Keratinocyte (primary cell): Measurements from ENCODE around the gene DSEL. TPM values are rescaled to one million over a fixed set of nuclear protein-coding genes. Genes with fewer than 3 reads are reported as not detected.
A peak's percentile ranks its signal among the peaks of the same experiment; 100 is the strongest.

ENCODE experiments used
- DNase-seq: peaks from one replicate; pipeline ENCODE4 v3.0.0-alpha.2; 2011; ENCODE audit warnings: low read depth, missing footprints, low spot score
- FAIRE-seq: peaks from 2 replicates; lab custom pipeline; 2011; peaks lifted over from hg19 to GRCh38; lab: Jason Lieb, UNC
- H2AFZ ChIP-seq: 2 replicates; pipeline ENCODE4 v1.6.0; 2012; ENCODE audit warnings: low read length, control low read depth, inconsistent platforms; ENCODE audit not compliant: control insufficient read depth
- H3K27ac ChIP-seq: 2 replicates; pipeline ENCODE4 v1.5.1; 2011; ENCODE audit warnings: low read length; ENCODE audit not compliant: control insufficient read depth, insufficient read depth
- H3K27me3 ChIP-seq: 3 replicates; pipeline ENCODE4 v1.6.0; 2011; ENCODE audit warnings: low read length; ENCODE audit not compliant: control insufficient read depth, insufficient read depth; ENCODE audit errors: extremely low read depth
- H3K36me3 ChIP-seq, 2 experiments: 2 replicates in 1 of 2; 3 replicates in 1 of 2; pipeline ENCODE4 v1.5.1; 2011; ENCODE audit warnings: low read length in 2 of 2, mild to moderate bottlenecking in 1 of 2; ENCODE audit not compliant: control insufficient read depth in 2 of 2, insufficient read depth in 2 of 2; ENCODE audit errors: extremely low read depth in 1 of 2
- H3K4me1 ChIP-seq: 3 replicates; pipeline ENCODE4 v1.5.1; 2011; ENCODE audit warnings: low read length; ENCODE audit not compliant: control insufficient read depth, insufficient read depth; ENCODE audit errors: extremely low read depth
- H3K4me2 ChIP-seq: 3 replicates; pipeline ENCODE4 v1.6.0; 2011; ENCODE audit warnings: low read depth, low read length; ENCODE audit not compliant: control insufficient read depth, insufficient read depth; ENCODE audit errors: extremely low read depth
- H3K4me3 ChIP-seq, 3 experiments: fragments of 200-600 bp in 1 of 3; sonication (generic) in 1 of 3; 2 replicates in 2 of 3; 3 replicates in 1 of 3; pipeline ENCODE4 v1.5.1; 2011 to 2016; ENCODE audit warnings: low read length in 3 of 3, mild to moderate bottlenecking in 3 of 3, control low read depth in 2 of 3, inconsistent platforms in 1 of 3, low read depth in 1 of 3, mixed read lengths in 1 of 3, mixed run types in 1 of 3, moderate library complexity in 1 of 3; ENCODE audit not compliant: control insufficient read depth in 2 of 3, insufficient read depth in 2 of 3; ENCODE audit errors: extremely low read depth in 1 of 3
- H3K79me2 ChIP-seq: 2 replicates; pipeline ENCODE4 v1.6.0; 2012; ENCODE audit warnings: low read length; ENCODE audit not compliant: control insufficient read depth, insufficient read depth
- H3K9ac ChIP-seq: 3 replicates; pipeline ENCODE4 v1.6.0; 2011; ENCODE audit warnings: low read length; ENCODE audit not compliant: control insufficient read depth, insufficient read depth; ENCODE audit errors: extremely low read depth
- H3K9me1 ChIP-seq: 3 replicates; pipeline ENCODE4 v1.6.0; 2011; ENCODE audit warnings: low read length; ENCODE audit not compliant: control insufficient read depth, insufficient read depth; ENCODE audit errors: extremely low read depth
- H3K9me3 ChIP-seq: 2 replicates; pipeline ENCODE4 v1.5.1; 2012; ENCODE audit warnings: low read depth, low read length; ENCODE audit not compliant: control insufficient read depth
- H4K20me1 ChIP-seq: 3 replicates; pipeline ENCODE4 v1.6.0; 2011; ENCODE audit warnings: low read length; ENCODE audit not compliant: control insufficient read depth, insufficient read depth; ENCODE audit errors: extremely low read depth
- CTCF ChIP-seq, 3 experiments: IDR thresholded peaks in 1 of 3; conservative IDR thresholded peaks in 1 of 3; optimal IDR thresholded peaks in 1 of 3; 2 replicates in 2 of 3; 3 replicates in 1 of 3; pipeline versions ENCODE3 to v1.5.1; 2011; ENCODE audit warnings: low read length in 3 of 3, mild to moderate bottlenecking in 3 of 3, moderate library complexity in 2 of 3, control low read depth in 1 of 3, inconsistent platforms in 1 of 3; ENCODE audit not compliant: insufficient read depth in 2 of 3; ENCODE audit errors: extremely low read depth in 1 of 3
- EZH2 ChIP-seq: IDR thresholded peaks from one replicate; pipeline ENCODE4 v1.6.1; 2012; ENCODE audit warnings: inconsistent platforms, mild to moderate bottlenecking, low read length, moderate library complexity
- dilution Hi-C: fragments of 300-500 bp; cut with MboI; formaldehyde crosslinking; loops from one replicate; pipeline ENCODE4 v1.7.0; 2020; ENCODE audit warnings: low sequenced_read_pairs; ENCODE audit not compliant: extremely low pct_ligation_motif_present
- polyA plus RNA-seq, 5 experiments: library from polyadenylated mRNA; depleted of rRNA in 3 of 5; stranded (reverse) in 3 of 5; stranded (forward) in 1 of 5; unstranded in 1 of 5; fragments of >200 nt; gene quantifications; 1 replicate in 1 of 5; 2 replicates in 3 of 5; 3 replicates in 1 of 5; pipeline versions ENCODE4 v1.2.1 to v1.2.3, GENCODE V29; 2011 to 2012; ENCODE audit warnings: missing spikeins in 2 of 5, low read depth in 1 of 5, low replicate concordance in 1 of 5

Gene DSEL
- polyA plus RNA-seq, 1 donor (not counting 4 experiments of a cell fraction or from before 2014, with no cell fraction given), result 3.4 TPM

- Histone ChIP-seq H3K79me2 (no peaks in the 10 kb centered on the region), H3K27ac (no peak overlapping the region), H3K4me2 (no peak overlapping the region), H2AFZ (no peak overlapping the region), H3K36me3 (no peaks in the 10 kb centered on the region), H3K4me3 (no peak overlapping the region), H3K4me1 (no peaks in the 10 kb centered on the region), H3K9me1 (no peaks in the 10 kb centered on the region), H4K20me1 (no peaks in the 10 kb centered on the region), H3K27me3 (no peaks in the 10 kb centered on the region), H3K9ac (no peak overlapping the region), H3K9me3 (no peaks in the 10 kb centered on the region)
- dilution Hi-C loops, result no loop called here
- TF ChIP-seq CTCF (optimal IDR thresholded peaks at IDR 0.05 in 1 of 3, IDR thresholded peaks at IDR 0.05 in 1 of 3, conservative IDR thresholded peaks at IDR 0.05 in 1 of 3; ENCODE audit: extremely low read depth in 1 of 3, insufficient read depth in 2 of 3, low read length in 3 of 3), result no peak
- no peak for TF ChIP-seq EZH2
- DNase-seq (no peak), FAIRE-seq (no peak)
Observed at GRCh38 chr18:67467188-67467587, 49.3 kb downstream of the DSEL start.

- no peak overlapping the region for H3K4me3 ChIP-seq
- dilution Hi-C loops, result no loop called here
- no peak for DNase-seq
- no peaks in the 10 kb centered on the region for H4K20me1 ChIP-seq
- no peak overlapping the region for H3K4me2 ChIP-seq
- no peak overlapping the region for H3K9ac ChIP-seq
- H3K9me1 ChIP-seq, result no peaks in the 10 kb centered on the region
- no peak overlapping the region for H2AFZ ChIP-seq
- H3K9me3 ChIP-seq, result no peaks in the 10 kb centered on the region
- no peak for FAIRE-seq
- H3K27me3 ChIP-seq, result no peaks in the 10 kb centered on the region
- H3K27ac ChIP-seq, result no peak overlapping the region
- H3K4me1 ChIP-seq, result no peaks in the 10 kb centered on the region
- H3K36me3 ChIP-seq, result no peaks in the 10 kb centered on the region
- H3K79me2 ChIP-seq, result no peaks in the 10 kb centered on the region
- no peak for TF ChIP-seq EZH2
Observed at GRCh38 chr18:67464499-67464898, 52.0 kb downstream of the DSEL start.

GRCh38 chr18:67463829-67464228, 52.7 kb downstream of the DSEL start:
- Histone ChIP-seq H3K4me2 (no peak overlapping the region), H3K27me3 (no peaks in the 10 kb centered on the region), H2AFZ (no peak overlapping the region), H4K20me1 (no peaks in the 10 kb centered on the region), H3K9me1 (no peaks in the 10 kb centered on the region), H3K27ac (no peak overlapping the region), H3K36me3 (no peaks in the 10 kb centered on the region), H3K9ac (no peak overlapping the region), H3K9me3 (no peaks in the 10 kb centered on the region), H3K79me2 (no peaks in the 10 kb centered on the region), H3K4me3 (no peak overlapping the region), H3K4me1 (no peaks in the 10 kb centered on the region)
- FAIRE-seq, result no peak
- DNase-seq, result no peak
- TF ChIP-seq EZH2 (no peak), CTCF (optimal IDR thresholded peaks at IDR 0.05 in 1 of 3, IDR thresholded peaks at IDR 0.05 in 1 of 3, conservative IDR thresholded peaks at IDR 0.05 in 1 of 3; ENCODE audit: extremely low read depth in 1 of 3, insufficient read depth in 2 of 3, low read length in 3 of 3) (peak; percentile 11 to 38 (median 20))
- dilution Hi-C loops, result no loop called here
